ENCODE data around the gene USP40. TPM values are rescaled to one million over a fixed set of nuclear protein-coding genes. Genes with fewer than 3 reads are reported as not detected.

The USP40 gene
- polyA plus RNA-seq, 4 donors, result 29.3 to 51.8 (median 47.8) TPM

DNA sequence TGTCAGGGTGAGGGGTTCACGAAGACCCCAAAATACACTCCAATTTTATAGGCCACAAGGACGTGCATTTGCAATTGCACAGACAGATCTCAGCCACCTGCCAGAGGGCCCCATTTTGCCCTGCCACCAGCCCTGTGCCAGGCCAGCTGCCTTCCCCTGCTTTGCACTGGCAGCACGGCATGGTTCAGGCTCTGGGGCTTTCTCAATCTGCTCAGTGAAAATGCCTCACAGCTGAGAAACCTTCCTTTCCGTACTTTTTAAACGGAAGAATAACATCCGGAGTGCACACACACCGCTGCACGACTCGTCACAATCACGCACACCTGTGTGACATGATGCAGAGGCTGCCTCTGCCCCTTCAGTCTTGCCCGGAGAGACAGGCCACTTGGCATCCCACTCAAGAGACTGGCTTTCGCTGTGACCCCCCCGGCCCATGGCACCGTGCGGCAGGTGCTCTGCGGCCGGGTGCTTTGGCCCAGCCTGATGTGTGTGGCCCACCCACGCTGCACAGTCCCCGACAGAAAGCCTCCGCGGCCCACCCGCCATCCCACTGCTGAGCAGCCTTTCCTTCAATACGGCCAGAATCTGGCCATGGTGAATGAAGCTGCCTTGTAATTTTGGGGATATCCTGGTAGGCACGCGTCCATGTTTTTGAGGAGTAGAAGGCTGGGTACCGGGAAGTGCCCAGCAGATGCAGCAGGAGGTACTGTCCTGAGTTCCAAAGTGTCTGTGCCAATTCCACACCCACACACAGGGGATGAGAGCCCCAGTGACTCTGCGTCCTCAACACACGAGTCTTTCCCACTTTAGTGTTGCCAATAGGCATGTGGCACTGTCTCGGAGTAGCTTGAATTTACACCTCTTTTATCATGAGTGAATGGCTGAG is 88.8 kb downstream of the USP40 start:
- no peak for DNase-seq (ENCODE audit: low read depth in 4 of 4, low spot score in 3 of 4)

DNA sequence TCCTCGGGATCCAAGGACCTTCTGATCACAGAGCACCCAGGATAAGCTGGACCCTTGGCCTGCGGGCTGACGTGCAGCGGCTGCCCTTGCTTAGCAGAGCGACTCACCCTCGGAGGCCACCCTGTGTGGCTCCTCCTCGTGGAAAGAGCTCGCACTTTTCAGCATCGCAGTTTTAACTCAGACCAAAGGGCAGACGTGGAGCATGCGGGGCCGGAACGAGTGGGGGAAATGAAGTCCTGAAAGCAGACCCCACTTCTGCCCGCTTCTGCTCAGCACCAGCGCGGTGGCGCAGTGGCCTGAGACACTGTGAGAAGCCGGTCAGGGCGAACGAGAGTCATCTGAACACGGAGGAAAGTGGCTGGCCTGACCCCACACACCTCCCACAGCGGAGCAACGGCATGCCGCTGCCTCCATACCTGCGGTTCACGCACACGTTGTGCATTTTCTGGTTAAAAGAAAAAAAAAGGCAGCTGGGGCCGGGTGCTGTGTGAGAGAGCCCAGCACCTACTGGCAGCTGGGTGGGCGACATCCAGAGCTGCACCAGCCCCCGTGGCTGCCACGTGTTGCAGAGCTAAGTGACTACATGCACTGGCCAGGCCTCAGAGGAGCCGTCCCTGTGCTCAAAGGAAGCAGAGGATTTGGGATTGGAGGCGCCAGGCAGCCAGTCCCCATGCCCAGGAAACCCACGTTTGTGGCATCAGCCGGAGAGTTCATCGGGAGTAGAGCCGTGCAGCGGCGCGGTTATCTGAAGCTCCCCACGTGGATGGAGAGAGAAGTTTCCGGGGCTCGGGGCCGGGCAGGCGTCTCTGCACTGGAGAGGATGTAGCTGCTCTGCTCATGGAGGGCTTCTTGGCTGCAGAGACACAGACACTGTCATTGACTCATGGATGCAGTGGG is 89.7 kb downstream of the USP40 start:
- no peak for DNase-seq (ENCODE audit: low read depth in 4 of 4, low spot score in 3 of 4)

DNA sequence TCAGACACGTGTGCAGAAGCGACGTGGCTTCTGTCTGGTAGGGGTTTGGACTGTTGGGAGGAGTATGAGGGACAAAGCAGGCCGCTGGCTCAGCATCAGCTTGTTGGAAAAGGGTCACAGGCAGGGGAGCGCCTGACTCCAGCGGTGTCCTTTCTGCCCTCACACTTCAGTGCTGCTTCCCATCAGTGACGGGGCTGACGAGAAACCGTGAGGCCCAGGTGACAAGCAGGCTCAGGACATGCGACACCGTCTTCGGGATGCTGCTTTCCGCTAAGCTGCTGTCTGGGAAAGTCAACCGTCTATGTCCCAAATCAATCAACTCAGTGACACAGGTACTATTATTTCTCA is 90.5 kb downstream of the USP40 start:
- no peak for DNase-seq (ENCODE audit: low read depth in 4 of 4, low spot score in 3 of 4)

DNA sequence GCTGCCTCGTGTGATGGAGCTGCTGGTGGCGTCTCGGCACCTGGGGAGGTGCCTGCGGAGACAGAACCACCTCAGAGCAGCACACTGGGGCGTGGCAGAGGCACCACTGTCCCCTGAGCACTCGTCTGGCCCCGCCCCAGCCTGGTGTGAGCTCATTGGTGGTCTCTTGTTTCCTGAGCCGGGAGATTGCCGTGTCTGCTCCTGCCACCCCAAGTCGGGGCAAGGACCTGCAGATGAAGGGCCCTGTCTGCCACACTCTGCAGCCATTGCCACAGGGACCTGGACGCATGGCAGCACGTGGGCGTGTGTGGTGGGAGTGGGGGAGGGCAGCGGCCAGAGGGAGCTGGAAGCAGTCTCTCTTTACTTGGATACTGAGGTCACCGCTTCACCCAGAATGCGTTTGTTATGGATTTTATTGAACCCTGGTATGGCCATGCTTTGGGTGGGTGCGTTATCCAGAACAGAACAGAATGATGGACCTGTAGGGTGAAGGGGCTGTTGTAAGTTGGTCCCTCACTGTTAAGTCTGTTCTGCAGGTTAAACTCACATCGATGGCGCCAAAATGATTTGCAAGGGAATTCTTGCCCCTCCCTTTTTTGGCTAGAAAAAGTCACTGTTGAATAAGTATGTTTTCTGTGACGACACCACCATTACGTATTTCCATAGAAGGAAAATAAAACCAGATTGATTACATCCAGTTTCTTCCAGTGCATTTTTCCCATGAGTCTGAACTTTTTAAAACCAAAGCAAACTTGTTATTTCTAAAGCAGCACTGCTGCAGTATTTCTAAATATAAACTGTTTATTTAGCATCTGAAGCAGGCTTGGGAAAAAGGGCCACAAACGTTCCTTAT is 92.0 kb downstream of the USP40 start:
- no peak for DNase-seq (ENCODE audit: low read depth in 4 of 4, low spot score in 3 of 4)

DNA sequence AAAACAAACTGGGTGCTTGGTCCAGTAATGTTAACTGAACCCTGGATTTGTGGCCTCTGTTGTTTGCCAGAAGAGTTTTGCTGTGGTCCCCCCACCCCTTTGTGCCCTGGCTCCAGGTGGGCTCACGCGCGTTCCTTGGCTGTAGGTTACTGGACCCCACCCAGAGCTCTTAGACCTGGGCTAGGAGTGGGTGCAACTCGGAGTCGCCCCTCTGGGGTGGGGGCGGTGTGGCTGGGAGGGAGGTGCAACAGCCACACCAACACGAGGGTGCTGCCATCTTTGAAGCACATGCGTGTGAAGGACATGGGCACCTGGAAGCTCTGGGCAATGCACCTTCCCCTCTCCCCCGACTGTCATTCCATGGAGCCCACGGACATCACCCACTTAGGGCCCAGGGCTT is 92.7 kb downstream of the USP40 start:
- no peak for DNase-seq (ENCODE audit: low read depth in 4 of 4, low spot score in 3 of 4)

GRCh38 chr2:233473386-233473791 is 93.2 kb downstream of the USP40 start:
- no peak for DNase-seq (ENCODE audit: low read depth in 4 of 4, low spot score in 3 of 4)

GRCh38 chr2:233471291-233472035 is 95.1 kb downstream of the USP40 start:
- no peak for DNase-seq (ENCODE audit: low read depth in 4 of 4, low spot score in 3 of 4)

GRCh38 chr2:233470839-233471238 is 95.7 kb downstream of the USP40 start:
- no peak for DNase-seq (ENCODE audit: low read depth in 4 of 4, low spot score in 3 of 4)

DNA sequence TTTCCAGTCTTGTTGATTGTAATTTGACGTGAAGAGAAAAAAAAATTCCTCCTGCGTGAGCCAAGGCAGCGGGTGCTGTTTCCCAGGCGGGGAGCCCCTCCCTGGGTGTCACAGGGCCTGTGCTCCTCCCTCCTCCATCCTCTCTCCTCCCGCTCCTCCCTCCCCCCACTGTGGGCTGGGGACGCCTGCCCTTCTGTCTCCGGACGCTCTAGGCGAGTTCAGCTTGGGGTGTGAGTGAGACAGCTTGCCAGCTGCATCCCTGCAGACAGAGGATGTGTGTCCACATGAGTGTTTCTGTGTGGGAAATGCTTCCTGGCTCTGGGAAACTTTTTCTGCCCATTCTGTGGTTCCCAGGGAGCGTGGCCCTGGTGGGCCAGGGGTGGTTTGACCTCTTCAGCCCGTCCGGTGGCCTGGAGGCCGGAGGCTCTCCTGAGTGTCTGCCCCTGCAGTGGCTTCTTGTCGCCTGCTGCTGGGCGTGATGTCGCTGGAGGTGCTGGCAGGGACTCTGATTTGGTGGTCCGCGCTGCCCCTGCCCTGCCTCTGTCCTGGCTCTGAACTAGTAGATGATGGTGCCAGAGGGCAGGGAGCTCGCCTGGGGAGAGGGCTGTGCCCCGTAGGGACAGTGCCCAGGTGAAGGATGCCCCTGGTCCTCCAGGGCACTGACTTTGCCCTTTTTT is 96.4 kb downstream of the USP40 start:
- peak in 1 of 4 donors; percentile 45 for DNase-seq (ENCODE audit: low read depth in 4 of 4, low spot score in 3 of 4)

DNA sequence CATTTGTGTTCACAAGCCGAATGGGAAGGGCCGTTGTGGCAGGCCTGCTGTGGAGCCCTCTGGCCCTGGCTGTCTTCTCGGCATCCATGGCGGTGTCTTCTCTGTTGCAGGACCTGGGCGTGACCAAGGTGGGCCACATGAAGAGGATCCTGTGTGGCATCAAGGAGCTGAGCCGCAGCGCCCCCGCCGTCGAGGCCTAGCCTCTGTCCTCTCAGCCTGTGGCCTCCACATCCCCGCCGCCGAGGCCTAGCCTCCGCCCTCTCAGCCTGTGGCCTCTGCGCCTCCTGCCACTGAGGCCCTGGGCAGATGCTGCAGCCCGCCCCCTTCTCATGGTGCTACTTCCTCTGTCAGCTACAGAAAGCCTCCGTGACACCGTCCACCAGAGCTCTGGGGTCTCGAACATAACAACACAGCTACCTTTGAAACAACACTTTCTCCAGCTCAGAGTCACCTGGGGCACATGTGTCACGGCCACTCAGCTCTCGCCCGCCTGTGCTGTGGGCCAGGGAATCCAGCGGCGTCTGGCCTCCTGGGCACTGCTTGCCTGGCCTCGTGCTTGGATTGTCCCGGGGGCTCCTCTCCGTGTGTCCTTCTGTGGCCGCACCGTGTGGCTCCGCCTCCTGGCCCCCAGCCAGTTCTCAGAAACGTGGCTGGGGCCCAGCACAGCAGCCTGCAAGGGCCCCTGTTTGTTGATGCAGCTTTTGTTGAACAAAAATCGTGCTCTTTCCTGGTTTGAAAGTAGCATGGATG is 97.1 kb downstream of the USP40 start:
- no peak for DNase-seq (ENCODE audit: low read depth in 4 of 4, low spot score in 3 of 4)

DNA sequence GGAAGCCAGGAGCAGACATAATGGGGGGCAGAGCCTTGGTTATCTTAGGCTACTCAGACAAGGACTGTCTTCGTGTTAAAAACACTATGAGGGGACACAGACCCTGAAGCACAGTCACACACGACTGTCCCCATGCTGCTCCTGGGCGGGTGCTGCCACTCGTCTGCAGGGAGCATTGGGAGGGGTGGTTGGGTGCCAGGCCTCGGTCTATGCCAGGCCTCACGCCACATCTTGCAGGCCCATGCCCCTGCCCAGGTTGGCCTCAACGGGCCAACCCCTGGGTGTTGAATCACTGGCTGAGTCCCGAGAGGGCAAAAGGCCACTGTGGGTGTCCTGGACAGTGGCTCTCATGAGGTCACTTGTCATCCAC is 97.9 kb downstream of the USP40 start:
- no peak for DNase-seq (ENCODE audit: low read depth in 4 of 4, low spot score in 3 of 4)

DNA sequence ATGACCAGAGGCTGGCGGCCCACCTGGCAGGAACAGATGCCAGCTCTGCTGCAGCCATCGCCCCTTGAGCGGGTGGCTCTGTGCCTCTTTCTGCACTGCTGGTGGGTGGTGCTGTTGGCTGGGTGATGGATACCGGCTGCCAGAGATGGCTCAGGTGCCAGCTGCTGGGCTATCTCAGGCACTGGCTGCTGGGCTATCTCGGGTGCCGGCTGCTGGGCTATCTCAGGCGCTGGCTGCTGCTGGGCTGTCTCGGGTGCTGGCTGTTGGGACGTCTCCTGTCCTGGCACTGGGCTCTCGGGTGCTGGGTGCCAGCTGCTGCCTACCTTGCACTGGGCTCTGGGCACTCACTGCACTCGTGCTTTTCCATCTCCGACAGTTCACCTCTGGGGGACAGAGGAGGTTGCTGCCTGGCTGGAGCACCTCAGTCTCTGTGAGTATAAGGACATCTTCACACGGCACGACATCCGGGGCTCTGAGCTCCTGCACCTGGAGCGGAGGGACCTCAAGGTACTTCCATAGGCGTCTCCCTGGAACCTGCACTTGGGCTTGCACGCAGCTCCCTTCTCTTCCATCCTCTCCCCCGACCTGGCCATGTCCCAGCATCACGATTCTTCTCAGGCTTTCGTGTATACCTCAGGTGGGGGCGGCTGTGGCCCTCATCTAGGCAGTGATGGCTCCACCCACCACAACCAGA is 98.4 kb downstream of the USP40 start:
- no peak for DNase-seq (ENCODE audit: low read depth in 4 of 4, low spot score in 3 of 4)

- DNase-seq (ENCODE audit: low read depth in 4 of 4, low spot score in 3 of 4), result no peak
Measured at GRCh38 chr2:233466991-233467603, 99.5 kb downstream of the USP40 start.

DNA sequence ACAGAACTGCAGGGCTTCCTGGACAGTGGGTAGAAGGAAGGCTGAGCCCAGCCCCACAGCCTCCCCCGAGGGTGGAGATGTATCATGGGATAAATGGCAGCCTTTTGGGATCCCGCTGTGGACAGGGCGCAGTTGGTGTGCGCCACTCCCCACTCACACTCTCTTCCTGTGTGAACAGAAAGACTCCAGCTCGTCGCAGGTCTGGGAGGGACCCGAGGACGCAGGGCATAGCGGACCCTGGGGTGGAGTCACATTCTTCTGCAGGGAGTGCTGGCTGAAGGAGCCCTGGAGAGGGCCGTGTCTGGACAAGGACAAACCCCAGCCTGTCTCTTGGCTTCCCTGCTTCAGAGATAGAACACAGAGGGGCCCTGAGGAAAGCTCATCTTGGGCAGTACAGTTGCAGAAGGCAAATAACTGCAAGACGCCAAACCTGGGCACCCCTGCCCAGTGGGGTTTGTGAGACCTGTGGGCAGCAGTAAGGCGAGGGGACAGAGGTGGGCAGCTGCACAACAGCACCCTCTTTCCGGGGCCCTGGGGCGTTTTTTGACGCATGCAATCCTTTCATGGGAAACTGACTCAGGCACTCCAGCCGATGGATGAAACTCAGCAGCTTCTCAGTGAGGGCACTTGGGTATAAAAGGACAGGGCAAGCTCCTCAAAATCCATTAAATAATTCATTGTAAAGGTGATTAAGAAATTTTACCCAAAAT is 101.9 kb downstream of the USP40 start:
- DNase-seq (ENCODE audit: low read depth in 4 of 4, low spot score in 3 of 4), result no peak

GRCh38 chr2:233464056-233464455 is 102.5 kb downstream of the USP40 start:
- DNase-seq (ENCODE audit: low read depth in 4 of 4, low spot score in 3 of 4), result no peak

DNA sequence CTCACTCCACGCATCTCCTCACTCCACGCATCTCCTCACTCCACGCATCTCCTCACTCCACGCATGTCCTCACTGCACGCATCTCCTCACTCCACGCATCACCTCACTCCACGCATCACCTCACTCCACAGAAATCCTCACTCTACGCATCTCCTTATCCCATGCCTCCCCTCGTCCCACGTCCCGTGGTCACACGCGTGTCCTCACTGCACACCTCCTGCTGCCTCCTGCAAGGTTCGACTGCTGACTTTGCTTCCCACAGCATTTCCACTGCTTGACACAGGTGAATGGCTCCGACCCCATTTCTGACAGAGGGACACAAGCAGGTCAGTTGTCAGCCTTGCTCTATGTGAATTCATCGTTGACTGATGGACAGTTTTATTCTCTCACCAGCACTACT is 103.0 kb downstream of the USP40 start:
- DNase-seq (ENCODE audit: low read depth in 4 of 4, low spot score in 3 of 4), result no peak

DNA sequence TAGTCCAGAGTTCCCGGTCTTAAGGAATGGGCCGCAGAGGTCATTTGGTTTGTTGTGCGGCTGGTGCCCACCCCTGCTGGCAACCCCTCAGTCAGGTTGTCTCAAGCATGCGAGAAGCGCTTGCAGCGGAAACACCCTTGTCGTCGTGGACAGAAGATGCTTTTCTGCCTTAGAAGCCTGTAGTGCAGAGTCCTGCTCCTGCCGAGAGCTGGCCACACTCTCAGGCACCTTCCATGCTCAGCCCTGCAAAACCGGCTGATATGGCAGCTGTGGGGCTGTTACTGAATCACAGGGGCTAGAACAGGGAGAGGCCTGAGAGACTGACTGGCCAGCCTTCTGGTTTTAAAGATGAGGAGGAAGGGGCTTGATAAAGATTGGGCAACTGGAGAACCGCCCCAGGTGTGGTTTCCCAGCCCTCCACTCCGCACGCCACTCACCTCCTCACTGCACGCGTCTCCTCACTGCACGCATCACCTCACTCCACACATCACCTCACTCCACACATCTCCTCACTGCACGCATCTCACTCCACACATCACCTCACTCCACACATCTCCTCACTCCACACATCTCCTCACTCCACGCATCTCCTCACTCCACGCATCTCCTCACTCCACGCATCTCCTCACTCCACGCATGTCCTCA is 103.6 kb downstream of the USP40 start:
- no peak for DNase-seq (ENCODE audit: low read depth in 4 of 4, low spot score in 3 of 4)
